ENCODE results near the gene SPATA13.

DNA sequence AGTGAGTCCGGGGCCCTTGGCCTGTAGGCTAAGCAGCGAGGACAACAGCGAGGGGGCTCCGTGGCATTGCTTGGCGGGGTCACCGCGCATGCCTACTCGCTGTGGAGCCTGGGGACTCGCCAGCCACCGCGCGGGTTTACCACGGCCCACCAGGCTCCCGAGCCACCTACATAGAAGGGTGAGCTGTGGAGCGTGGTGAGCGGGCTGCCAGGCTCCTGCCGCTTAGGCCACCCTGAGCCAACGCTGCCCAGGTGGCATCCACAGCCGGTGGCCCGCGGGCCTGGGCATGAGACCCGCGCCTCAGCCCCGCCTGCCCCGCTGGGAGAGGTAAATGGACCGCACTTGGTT, 180.1 kb downstream of the SPATA13 start:
- TF ChIP-seq POLR2A (IDR thresholded peaks at IDR 0.05) (no peak), POLR2AphosphoS5 (IDR thresholded peaks at IDR 0.05) (no peak)
